GM18498 (cell line): ENCODE data around the gene IGFBP2.

Experiments used
- ATAC-seq: cut with Tn5 transposase; IDR thresholded peaks from one replicate; pipeline ENCODE4 v1.9.1; 2021; ENCODE audit warnings: mild to moderate bottlenecking, moderate library complexity; ENCODE audit not compliant: unreplicated experiment

IGFBP2 gene

GRCh38 chr2:216615298-216616082, 17.7 kb upstream of the IGFBP2 start:
- no peak for ATAC-seq

GRCh38 chr2:216616083-216616678, 17.0 kb upstream of the IGFBP2 start:
- no peak for ATAC-seq

GRCh38 chr2:216617159-216617815, 15.9 kb upstream of the IGFBP2 start:
- no peak for ATAC-seq

GRCh38 chr2:216618785-216619184, 14.4 kb upstream of the IGFBP2 start:
- ATAC-seq, result no peak

- no peak for ATAC-seq
Observed at GRCh38 chr2:216619411-216620393, 13.5 kb upstream of the IGFBP2 start.

- no peak for ATAC-seq
Observed at GRCh38 chr2:216620786-216621185, 12.4 kb upstream of the IGFBP2 start.

GRCh38 chr2:216621292-216621691, 11.9 kb upstream of the IGFBP2 start:
- ATAC-seq, result no peak

- no peak for ATAC-seq
Observed at GRCh38 chr2:216622526-216622925, 10.7 kb upstream of the IGFBP2 start.

- ATAC-seq, result no peak
Observed at GRCh38 chr2:216624251-216624650, 9.0 kb upstream of the IGFBP2 start.

- ATAC-seq, result no peak
Observed at GRCh38 chr2:216626168-216626874, 6.9 kb upstream of the IGFBP2 start.

- no peak for ATAC-seq
Observed at GRCh38 chr2:216626875-216627245, 6.4 kb upstream of the IGFBP2 start.

- ATAC-seq, result no peak
Observed at GRCh38 chr2:216629784-216630183, 3.4 kb upstream of the IGFBP2 start.

GRCh38 chr2:216632346-216632951, 771 bp upstream of the IGFBP2 start:
- no peak for ATAC-seq

GRCh38 chr2:216633616-216634369, 573 bp downstream of the IGFBP2 start:
- no peak for ATAC-seq

- no peak for ATAC-seq
Observed at GRCh38 chr2:216634370-216635148, 1.3 kb downstream of the IGFBP2 start.

- ATAC-seq, result no peak
Observed at GRCh38 chr2:216635171-216635570, 2.0 kb downstream of the IGFBP2 start.

GRCh38 chr2:216635701-216636550, 2.7 kb downstream of the IGFBP2 start:
- no peak for ATAC-seq
